Mesendoderm (in vitro differentiated cells): ENCODE measurements around the gene CLDN19.

Experiments
- DNase-seq: peaks from one replicate; pipeline ENCODE4 v3.0.0; 2013
- H2AK5ac ChIP-seq: 2 replicates; pipeline ENCODE4 v1.6.1; 2013; ENCODE audit warnings: low read length, inconsistent platforms
- H2BK120ac ChIP-seq: 2 replicates; pipeline ENCODE4 v1.6.1; 2013; ENCODE audit warnings: low read depth, mild to moderate bottlenecking, low read length, moderate library complexity, mixed read lengths
- H2BK15ac ChIP-seq: replicated peaks from 2 replicates; pipeline ENCODE4 v1.6.1; 2013; ENCODE audit warnings: low read depth, mild to moderate bottlenecking, moderate library complexity
- H2BK5ac ChIP-seq: 2 replicates; pipeline ENCODE4 v1.6.1; 2013; ENCODE audit warnings: low read length, inconsistent platforms
- H3K18ac ChIP-seq: 2 replicates; pipeline ENCODE4 v1.6.1; 2013; ENCODE audit warnings: mild to moderate bottlenecking, low read length, mixed read lengths
- H3K23ac ChIP-seq: one replicate; pipeline ENCODE4 v1.6.1; 2013; ENCODE audit warnings: low read length
- H3K27ac ChIP-seq: 2 replicates; pipeline ENCODE4 v1.5.1; 2013; ENCODE audit warnings: low read depth, mild to moderate bottlenecking, inconsistent platforms, low read length, moderate library complexity
- H3K27me3 ChIP-seq: 2 replicates; pipeline ENCODE4 v1.6.1; 2013; ENCODE audit warnings: low read length, control low read depth, mild to moderate bottlenecking, inconsistent platforms; ENCODE audit not compliant: insufficient read depth, poor library complexity
- H3K36me3 ChIP-seq: 2 replicates; pipeline ENCODE4 v1.6.1; 2013; ENCODE audit warnings: low read length, inconsistent platforms; ENCODE audit not compliant: control insufficient read depth, insufficient read depth
- H3K4ac ChIP-seq: one replicate; pipeline ENCODE4 v1.6.1; 2013; ENCODE audit warnings: low read depth, mild to moderate bottlenecking, low read length, moderate library complexity
- H3K4me1 ChIP-seq: 2 replicates; pipeline ENCODE4 v1.6.1; 2013; ENCODE audit warnings: low read depth, low read length, inconsistent platforms; ENCODE audit not compliant: control insufficient read depth
- H3K4me2 ChIP-seq: 2 replicates; pipeline ENCODE4 v1.6.1; 2013; ENCODE audit warnings: low read length
- H3K4me3 ChIP-seq: 2 replicates; pipeline ENCODE4 v1.5.1; 2013; ENCODE audit warnings: mild to moderate bottlenecking, low read length
- H3K56ac ChIP-seq: one replicate; pipeline ENCODE4 v1.6.1; 2013; ENCODE audit warnings: low read length
- H3K79me1 ChIP-seq: 2 replicates; pipeline ENCODE4 v1.6.1; 2013; ENCODE audit warnings: low read length, inconsistent platforms
- H3K79me2 ChIP-seq: 2 replicates; pipeline ENCODE4 v1.6.1; 2013; ENCODE audit warnings: mild to moderate bottlenecking, low read length; ENCODE audit not compliant: control insufficient read depth, insufficient read depth
- H3K9ac ChIP-seq: 2 replicates; pipeline ENCODE4 v1.6.1; 2013; ENCODE audit warnings: low read length, inconsistent platforms
- H4K5ac ChIP-seq: one replicate; pipeline ENCODE4 v1.6.1; 2013; ENCODE audit warnings: low read length
- H4K8ac ChIP-seq: one replicate; pipeline ENCODE4 v1.6.1; 2013; ENCODE audit warnings: low read depth, mild to moderate bottlenecking, control low read depth, low read length, moderate library complexity
- WGBS: extraction: QIAGEN DNeasy Blood & Tissue Kit; methylation state at CpG from one replicate; pipeline ENCODE4 v1.1.7; 2013; ENCODE audit warnings: low lambda C conversion rate, missing lambda C conversion rate; ENCODE audit not compliant: insufficient coverage; ENCODE audit errors: extremely low coverage; 5-methylcytosine and 5-hydroxymethylcytosine counted together

The CLDN19 gene

GRCh38 chr1:42684139-42684538 lies 55.9 kb downstream of the CLDN19 start:
- no peak overlapping the region for H3K18ac ChIP-seq
- H3K27ac ChIP-seq: no peak overlapping the region
- H3K27me3 ChIP-seq: no peaks in the 10 kb centered on the region
- peak overlapping the region; percentile 61 for H3K9ac ChIP-seq
- no peak overlapping the region for H2BK5ac ChIP-seq
- no peak overlapping the region for H4K5ac ChIP-seq
- H3K36me3 ChIP-seq: no peaks in the 10 kb centered on the region
- no peak overlapping the region for H2BK15ac ChIP-seq
- peak; percentile 31 for DNase-seq
- peak overlapping the region; percentile 22 for H3K4me3 ChIP-seq
- H3K4me1 ChIP-seq: peaks cover 8% of the 10 kb centered on the region
- H2AK5ac ChIP-seq: no peak overlapping the region
- peaks cover 72% of the 10 kb centered on the region for H3K79me2 ChIP-seq
- peak overlapping the region; percentile 42 for H3K56ac ChIP-seq
- H4K8ac ChIP-seq: no peak overlapping the region
- peak overlapping the region; percentile 57 for H3K4me2 ChIP-seq
- peaks cover 4% of the 10 kb centered on the region for H3K79me1 ChIP-seq
- WGBS: no CpG with 5 or more reads among the region's 5 CpGs
- H2BK120ac ChIP-seq: no peak overlapping the region
- H3K23ac ChIP-seq: no peak overlapping the region
- H3K4ac ChIP-seq: no peak overlapping the region
